Measurements from ENCODE around the gene LGALS4. TPM values are rescaled to one million over a fixed set of nuclear protein-coding genes. Genes with fewer than 3 reads are reported as not detected.
"Not testable (repeated sequence)": the region's sequence is repeated elsewhere in the genome, so short reads cannot be mapped to it uniquely, and the experiment has no call there.

The LGALS4 gene
- total RNA-seq, 2 experiments from 2014 or later: 1.0 to 1.1 TPM

GRCh38 chr19:38785187-38785699 lies 27.5 kb downstream of the LGALS4 start:
- POLR2A ChIA-PET: no interaction called here
- CTCF ChIA-PET (ENCODE audit: unreplicated experiment): interaction anchor here (0.6 kb wide), 1 partner anchor 175 kb away, joined by 3 read pairs; no protein-coding TSS in a partner anchor
- intact Hi-C loops (cut with micrococcal nuclease; ENCODE audit: unreplicated experiment): no loop called here

GRCh38 chr19:38784224-38784623 lies 28.5 kb downstream of the LGALS4 start:
- Histone ChIP-seq H3K79me2 (ENCODE audit: insufficient read depth, low read depth, low read length) (no peaks in the 10 kb centered on the region), H3K36me3 (ENCODE audit: insufficient read depth, low read length) (no peaks in the 10 kb centered on the region), H3K9me3 (ENCODE audit: low read length) (no peaks in the 10 kb centered on the region), H2AFZ (ENCODE audit: low read length) (no peak overlapping the region), H3K9me2 (ENCODE audit: insufficient read depth, low read length) (no peaks in the 10 kb centered on the region), H3K4me1 (ENCODE audit: insufficient read depth, low read length, poor library complexity, severe bottlenecking) (no peaks in the 10 kb centered on the region), H3K27ac (ENCODE audit: low read depth, low read length, poor library complexity, severe bottlenecking) (no peak overlapping the region), H3K4me3 (ENCODE audit: low read depth, low read length, poor library complexity, severe bottlenecking) (no peak overlapping the region), H4K20me1 (ENCODE audit: insufficient read depth, low read length) (no peaks in the 10 kb centered on the region), H3K4me2 (ENCODE audit: low read length) (no peak overlapping the region)
- DNase-seq (ENCODE audit: low spot score): no peak
- ChIA-PET POLR2A (no interaction called here), CTCF (ENCODE audit: unreplicated experiment) (no interaction called here)
- no TSS peak for BruUV-seq (replicated peaks)
- intact Hi-C loops (cut with micrococcal nuclease; ENCODE audit: unreplicated experiment): no loop called here
- TF ChIP-seq EZH2phosphoT487 (IDR thresholded peaks at IDR 0.05; ENCODE audit: borderline replicate concordance, low read depth, low read length) (no peak), CTCF (conservative IDR thresholded peaks at IDR 0.05; ENCODE audit: low read length) (no peak)

More at GRCh38 chr19:38785187-38785699, 27.5 kb downstream of the LGALS4 start:
- Histone ChIP-seq H3K9me2 (ENCODE audit: insufficient read depth, low read length) (no peaks in the 10 kb centered on the region), H2AFZ (ENCODE audit: low read length) (no peak overlapping the region), H3K27ac (ENCODE audit: low read depth, low read length, poor library complexity, severe bottlenecking) (no peak overlapping the region), H4K20me1 (ENCODE audit: insufficient read depth, low read length) (no peaks in the 10 kb centered on the region), H3K4me3 (ENCODE audit: low read depth, low read length, poor library complexity, severe bottlenecking) (no peak overlapping the region), H3K36me3 (ENCODE audit: insufficient read depth, low read length) (no peaks in the 10 kb centered on the region), H3K4me2 (ENCODE audit: low read length) (no peak overlapping the region), H3K79me2 (ENCODE audit: insufficient read depth, low read depth, low read length) (no peaks in the 10 kb centered on the region), H3K4me1 (ENCODE audit: insufficient read depth, low read length, poor library complexity, severe bottlenecking) (no peaks in the 10 kb centered on the region), H3K9me3 (ENCODE audit: low read length) (no peaks in the 10 kb centered on the region)
- TF ChIP-seq CTCF (conservative IDR thresholded peaks at IDR 0.05; ENCODE audit: low read length) (no peak), EZH2phosphoT487 (IDR thresholded peaks at IDR 0.05; ENCODE audit: borderline replicate concordance, low read depth, low read length) (no peak)
- no peak for DNase-seq (ENCODE audit: low spot score)
- no TSS peak for BruUV-seq (replicated peaks)

GRCh38 chr19:38782212-38782611 lies 30.5 kb downstream of the LGALS4 start:
- H3K4me1 ChIP-seq (ENCODE audit: insufficient read depth, low read length, poor library complexity, severe bottlenecking); intact Hi-C loops (cut with micrococcal nuclease; ENCODE audit: unreplicated experiment); H3K4me2 ChIP-seq (ENCODE audit: low read length); H3K4me3 ChIP-seq (ENCODE audit: low read depth, low read length, poor library complexity, severe bottlenecking); BruUV-seq (replicated peaks); CTCF ChIA-PET (ENCODE audit: unreplicated experiment); POLR2A ChIA-PET; H3K79me2 ChIP-seq (ENCODE audit: insufficient read depth, low read depth, low read length); H3K9me2 ChIP-seq (ENCODE audit: insufficient read depth, low read length); DNase-seq (ENCODE audit: low spot score); H4K20me1 ChIP-seq (ENCODE audit: insufficient read depth, low read length); H3K27ac ChIP-seq (ENCODE audit: low read depth, low read length, poor library complexity, severe bottlenecking); H2AFZ ChIP-seq (ENCODE audit: low read length); H3K9me3 ChIP-seq (ENCODE audit: low read length); H3K36me3 ChIP-seq (ENCODE audit: insufficient read depth, low read length): not testable (repeated sequence)
